ENCODE results near the gene METTL16.
A peak's percentile ranks its signal among the peaks of the same experiment; 100 is the strongest.

The METTL16 gene

DNA sequence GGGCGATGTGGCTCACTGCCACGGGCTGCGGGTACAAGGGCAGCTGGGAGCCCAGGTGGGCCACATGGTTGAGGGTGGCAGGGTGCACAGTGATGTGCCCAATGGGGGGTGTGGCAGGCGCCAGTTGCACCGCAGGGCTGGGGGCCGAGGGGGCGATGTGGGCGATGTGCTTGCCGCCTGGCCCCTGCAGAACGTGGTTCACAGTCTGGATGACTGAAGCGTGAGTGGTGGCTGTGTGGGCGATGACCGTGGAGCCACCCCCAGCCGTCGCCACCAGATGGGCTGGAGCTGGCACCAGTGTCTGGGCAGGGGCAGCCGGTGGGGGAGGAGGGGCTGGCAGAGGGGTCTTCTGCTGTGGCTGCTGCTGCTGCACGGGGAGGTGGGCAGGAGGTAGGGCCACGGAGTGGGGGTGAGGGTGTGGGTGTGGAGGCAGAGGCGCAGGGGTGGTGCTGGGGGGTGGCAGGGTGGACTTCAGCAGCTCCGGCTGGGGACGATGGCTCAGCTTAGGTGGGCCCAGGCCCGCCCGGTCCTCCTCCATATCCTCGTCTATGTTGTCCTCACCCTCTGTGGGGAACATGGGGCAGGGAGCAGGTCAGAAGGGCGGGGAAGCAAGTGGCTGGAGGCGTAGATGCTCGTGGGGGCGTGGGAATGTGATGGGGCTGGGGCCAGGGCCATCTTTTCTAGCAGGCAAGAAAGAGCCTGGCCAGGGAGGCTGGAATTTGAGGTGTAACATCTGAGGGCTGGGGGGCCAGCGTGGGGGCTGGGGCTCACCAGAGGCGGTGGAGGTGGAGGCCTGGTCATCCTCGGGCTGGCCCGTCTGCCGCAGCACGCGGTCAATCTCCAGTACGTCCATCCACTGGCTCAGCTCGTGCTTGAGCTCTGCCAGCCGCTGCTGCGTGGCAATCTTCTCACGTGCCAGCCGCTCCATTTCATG lies 124.3 kb downstream of the METTL16 start:
- DNase-seq (ENCODE audit: low spot score in 2 of 2): no peak
- no peak overlapping the region for H3K27ac Mint-ChIP-seq
- peaks cover 21% of the 10 kb centered on the region for H3K4me1 Mint-ChIP-seq
- H3K27me3 Mint-ChIP-seq: no peaks in the 10 kb centered on the region
- H3K4me3 Mint-ChIP-seq: no peak overlapping the region
- no peak for ATAC-seq (ENCODE audit: low read depth)
- peaks cover 13% of the 10 kb centered on the region for H3K36me3 Mint-ChIP-seq
- H3K9me3 Mint-ChIP-seq: no peaks in the 10 kb centered on the region

DNA sequence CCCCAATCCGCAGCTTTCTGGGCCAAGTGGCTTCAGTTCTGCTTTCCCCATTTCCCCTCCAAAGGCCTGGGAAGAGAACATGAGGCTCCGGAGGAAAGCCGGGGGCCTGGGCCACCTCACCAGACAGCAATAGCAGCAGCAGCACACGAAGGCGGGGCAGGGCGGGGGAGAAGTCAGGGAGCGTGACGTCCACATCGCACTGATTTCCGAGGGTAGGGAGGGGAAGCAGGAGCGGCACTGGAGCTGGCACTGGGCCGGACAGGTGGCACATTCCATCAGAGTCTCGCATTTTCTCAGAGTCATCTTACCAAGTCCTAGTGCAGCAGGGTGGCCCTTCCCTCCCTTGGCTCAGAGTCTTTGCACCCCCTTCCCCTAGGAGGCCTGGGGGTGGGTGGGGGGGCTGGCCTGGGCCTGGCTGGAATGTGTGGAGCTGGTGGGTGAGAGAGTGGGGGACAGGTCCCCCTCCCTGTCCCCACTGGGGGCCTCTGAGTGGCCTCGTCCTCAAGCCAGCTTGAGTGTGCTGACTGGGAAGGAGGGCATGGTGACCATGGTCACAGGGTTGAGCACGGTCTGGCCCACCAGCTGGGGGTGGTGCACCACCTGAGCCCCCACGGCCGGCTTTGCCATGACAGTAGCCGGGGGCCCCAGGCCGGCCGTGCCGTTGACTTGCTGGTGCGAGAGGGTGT lies 125.1 kb downstream of the METTL16 start:
- H3K4me3 Mint-ChIP-seq: no peak overlapping the region
- no peak for ATAC-seq (ENCODE audit: low read depth)
- no peaks in the 10 kb centered on the region for H3K9me3 Mint-ChIP-seq
- H3K27me3 Mint-ChIP-seq: no peaks in the 10 kb centered on the region
- peaks cover 13% of the 10 kb centered on the region for H3K36me3 Mint-ChIP-seq
- peaks cover 13% of the 10 kb centered on the region for H3K4me1 Mint-ChIP-seq
- DNase-seq (ENCODE audit: low spot score in 2 of 2): no peak
- no peak overlapping the region for H3K27ac Mint-ChIP-seq

DNA sequence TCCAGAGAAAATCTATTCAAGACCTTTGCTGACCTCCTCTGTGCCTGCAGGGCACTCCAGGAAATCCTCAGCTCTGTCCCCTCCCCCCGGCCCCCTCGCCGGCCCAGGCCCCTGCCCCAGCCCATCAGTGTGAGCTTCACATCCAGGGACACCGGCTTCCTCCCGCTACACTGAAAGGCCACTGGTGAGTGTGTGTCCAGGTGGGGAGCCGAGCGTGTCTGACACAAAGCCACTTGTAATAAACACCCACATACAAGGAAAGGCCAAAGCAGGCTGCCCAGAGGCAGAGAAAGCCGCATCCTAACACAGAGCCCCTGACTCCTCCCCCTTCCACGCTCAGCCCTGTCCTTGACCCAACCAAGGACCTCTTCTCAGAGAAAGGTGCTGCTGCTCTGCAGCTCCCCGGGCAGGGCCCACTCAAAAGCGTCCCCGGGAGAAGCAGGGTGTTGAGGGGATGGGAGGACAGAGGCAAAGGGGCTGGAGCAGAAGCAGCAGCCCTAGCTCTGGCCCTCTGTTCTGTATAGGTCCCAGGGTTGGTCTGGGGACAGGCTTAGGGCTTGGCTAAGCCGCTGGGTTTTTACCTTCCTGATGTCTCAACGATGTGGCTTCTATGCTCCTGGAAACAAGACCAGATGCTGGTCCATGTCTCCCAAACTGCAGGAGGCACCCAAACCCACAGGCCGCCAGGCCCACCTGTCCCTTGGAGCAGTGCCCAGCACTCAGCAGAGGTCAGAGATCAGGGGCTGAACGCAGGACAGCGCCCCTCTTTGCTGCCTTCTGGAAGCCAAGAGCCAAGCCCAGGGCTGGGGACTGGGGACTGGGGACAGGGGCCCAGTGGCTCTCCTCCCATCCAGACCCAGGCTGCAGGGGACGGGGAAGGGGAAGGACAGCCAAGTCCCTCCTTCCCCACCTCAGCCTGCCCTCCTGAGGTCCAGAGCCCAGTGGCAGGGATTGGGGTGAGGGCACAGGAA lies 126.2 kb downstream of the METTL16 start:
- Mint-ChIP-seq H3K36me3 (peaks cover 14% of the 10 kb centered on the region), H3K4me3 (no peak overlapping the region), H3K27me3 (no peaks in the 10 kb centered on the region), H3K27ac (no peak overlapping the region), H3K9me3 (no peaks in the 10 kb centered on the region), H3K4me1 (peaks cover 8% of the 10 kb centered on the region)
- DNase-seq (ENCODE audit: low spot score in 2 of 2) (no peak), ATAC-seq (ENCODE audit: low read depth) (no peak)

DNA sequence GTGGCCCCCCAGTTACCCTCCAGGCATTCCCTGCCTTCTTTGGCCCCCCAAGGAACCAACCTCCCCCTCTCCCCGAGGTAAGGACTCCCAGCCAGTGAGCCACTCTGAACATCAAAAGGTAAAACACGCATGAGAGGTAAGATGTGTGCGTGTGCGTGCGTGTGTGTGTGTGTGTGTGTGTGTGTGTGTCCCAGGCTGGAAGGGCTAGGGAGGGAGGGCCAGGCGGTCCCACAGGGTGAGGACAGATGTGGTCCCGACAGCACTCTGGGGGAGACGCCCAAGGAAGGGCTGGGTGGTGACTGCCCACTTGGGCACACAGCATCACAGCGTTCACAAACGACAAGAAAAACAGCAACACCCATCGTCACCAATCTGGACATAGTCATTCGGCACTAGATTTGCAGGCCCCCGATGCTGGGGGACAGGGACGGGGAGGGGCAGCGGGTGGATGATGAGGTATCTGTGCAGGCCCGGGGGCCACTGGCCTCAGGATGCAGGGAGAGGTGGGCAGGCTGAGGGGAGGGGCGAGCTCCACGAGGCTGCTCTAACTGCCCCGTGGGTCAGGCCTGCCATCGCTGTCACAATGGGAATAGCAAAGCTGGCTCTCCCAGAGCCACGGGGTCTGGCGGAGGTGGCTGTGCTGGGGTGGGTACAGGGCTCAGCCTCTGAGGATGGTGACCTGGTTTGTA lies 127.1 kb downstream of the METTL16 start:
- Mint-ChIP-seq H3K4me1 (peaks cover 6% of the 10 kb centered on the region), H3K36me3 (peaks cover 14% of the 10 kb centered on the region), H3K27me3 (no peaks in the 10 kb centered on the region), H3K4me3 (no peak overlapping the region), H3K9me3 (no peaks in the 10 kb centered on the region), H3K27ac (peak overlapping the region; percentile 77)
- no peak for DNase-seq (ENCODE audit: low spot score in 2 of 2)
- no peak for ATAC-seq (ENCODE audit: low read depth)

DNA sequence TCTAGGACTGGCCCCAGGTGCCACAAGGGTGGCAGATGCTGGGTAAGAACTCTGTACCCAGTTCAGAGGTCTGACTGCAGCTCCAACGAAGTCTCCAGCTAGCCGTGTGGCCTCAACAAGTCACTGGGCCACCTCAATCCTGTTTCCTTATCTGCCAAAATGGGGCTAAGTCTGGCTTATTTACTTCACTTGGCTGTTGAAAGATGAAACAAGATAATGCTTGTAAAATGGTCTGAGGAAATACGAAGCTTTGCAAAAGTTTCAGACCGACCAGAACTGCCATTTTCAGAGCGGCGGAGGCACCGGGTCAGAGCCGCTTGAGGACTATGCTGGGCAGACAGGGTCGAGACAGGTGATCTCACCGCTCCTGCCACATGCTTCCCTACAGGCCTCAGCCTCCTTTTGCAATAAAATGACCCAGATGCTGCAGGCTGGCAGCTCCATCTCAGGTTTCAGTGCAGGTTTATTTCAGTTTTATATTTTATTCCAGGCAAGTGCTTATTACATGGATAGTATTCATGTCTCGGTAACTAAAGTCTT lies 128.0 kb downstream of the METTL16 start:
- DNase-seq (ENCODE audit: low spot score in 2 of 2): no peak
- Mint-ChIP-seq H3K4me3 (no peak overlapping the region), H3K4me1 (peaks cover 5% of the 10 kb centered on the region), H3K27ac (peak overlapping the region; percentile 77), H3K36me3 (peaks cover 11% of the 10 kb centered on the region), H3K27me3 (no peaks in the 10 kb centered on the region), H3K9me3 (no peaks in the 10 kb centered on the region)
- ATAC-seq (ENCODE audit: low read depth): no peak

DNA sequence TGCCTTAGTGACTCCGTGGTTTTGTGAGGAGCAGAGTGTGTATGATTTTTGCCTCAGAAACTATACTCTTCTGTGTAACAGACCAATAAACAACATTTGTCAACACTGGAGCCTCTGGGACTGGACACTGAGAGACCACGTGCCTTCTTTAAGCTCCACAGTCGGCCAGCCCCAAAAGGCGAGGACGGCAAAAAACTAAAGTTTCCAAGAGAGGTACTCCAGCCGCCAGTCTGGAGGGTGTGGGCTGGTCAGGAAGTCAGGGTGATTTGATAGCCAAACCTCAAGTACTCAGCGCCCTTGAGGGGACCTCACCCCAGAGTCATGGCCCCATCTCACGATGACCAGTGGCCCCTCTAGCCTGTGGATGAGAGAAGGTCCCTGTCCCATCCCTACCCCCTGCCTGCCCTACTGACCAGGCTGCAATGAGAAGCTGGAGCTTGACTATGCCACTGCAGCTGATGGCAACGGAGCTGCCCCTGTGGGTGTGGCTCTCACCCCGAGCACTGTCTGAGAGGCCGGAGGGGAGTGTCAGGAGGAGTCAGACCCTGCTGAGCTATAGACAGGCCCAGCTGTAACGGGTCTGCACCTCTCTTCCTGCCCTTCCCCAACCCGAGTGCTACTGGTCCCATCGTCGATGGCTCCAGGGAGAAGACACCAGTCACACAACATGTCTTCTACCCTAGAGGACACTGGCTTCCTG lies 130.6 kb downstream of the METTL16 start:
- Mint-ChIP-seq H3K27me3 (no peaks in the 10 kb centered on the region), H3K4me3 (no peak overlapping the region), H3K36me3 (peaks cover 7% of the 10 kb centered on the region), H3K9me3 (no peaks in the 10 kb centered on the region), H3K27ac (no peak overlapping the region), H3K4me1 (no peaks in the 10 kb centered on the region)
- no peak for DNase-seq (ENCODE audit: low spot score in 2 of 2)
- no peak for ATAC-seq (ENCODE audit: low read depth)

- DNase-seq (ENCODE audit: low spot score in 2 of 2): no peak
- Mint-ChIP-seq H3K4me1 (no peaks in the 10 kb centered on the region), H3K36me3 (peaks cover 7% of the 10 kb centered on the region), H3K27me3 (no peaks in the 10 kb centered on the region), H3K27ac (no peak overlapping the region), H3K4me3 (no peak overlapping the region), H3K9me3 (no peaks in the 10 kb centered on the region)
- ATAC-seq (ENCODE audit: low read depth): no peak
These were observed 131.3 kb downstream of the METTL16 start for GRCh38 chr17:2380226-2380922.

DNA sequence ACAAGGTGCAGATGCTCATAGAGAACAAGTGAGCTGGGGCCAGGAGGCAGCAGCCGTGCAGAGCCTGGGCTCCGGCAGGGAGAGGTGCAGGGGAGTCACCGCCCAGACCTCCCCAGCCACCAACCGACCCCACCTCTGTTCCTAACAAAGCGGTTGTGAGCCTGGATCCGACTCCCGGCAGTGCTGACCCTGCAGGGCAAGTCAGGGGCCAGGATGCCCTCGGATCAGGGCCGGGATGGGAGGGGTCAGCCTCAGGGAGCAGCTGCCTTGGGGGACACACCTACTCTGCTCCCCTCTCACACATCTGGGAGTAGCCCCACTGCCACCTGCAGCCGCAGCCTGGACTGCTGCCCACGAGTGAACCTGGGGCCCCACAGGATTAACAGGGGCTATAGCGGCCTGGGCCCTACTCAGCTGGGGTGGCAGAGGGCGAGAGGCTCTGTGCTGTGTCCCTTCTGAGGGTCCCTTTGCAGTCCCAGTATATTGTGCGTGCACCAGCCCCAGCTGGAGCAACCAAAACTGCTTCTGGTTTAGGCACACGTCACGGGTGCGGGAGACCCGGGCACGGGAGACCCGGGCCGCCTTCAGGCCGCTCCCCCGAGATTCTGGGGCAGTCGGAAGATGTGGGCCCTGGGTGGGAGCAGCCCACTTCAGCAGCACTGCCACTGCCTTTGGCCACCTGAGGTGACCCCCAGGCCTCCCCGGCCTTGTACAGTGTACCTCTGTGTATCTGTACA lies 132.0 kb downstream of the METTL16 start:
- H3K27ac Mint-ChIP-seq: no peak overlapping the region

GRCh38 chr17:2378905-2379304 lies 132.8 kb downstream of the METTL16 start:
- Mint-ChIP-seq H3K27ac (no peak overlapping the region), H3K27me3 (no peaks in the 10 kb centered on the region)
- ATAC-seq (ENCODE audit: low read depth): no peak

More for the DNA sequence above, 132.0 kb downstream of the METTL16 start:
- H3K4me1 Mint-ChIP-seq: no peaks in the 10 kb centered on the region
- DNase-seq (ENCODE audit: low spot score in 2 of 2) (no peak), ATAC-seq (ENCODE audit: low read depth) (no peak)
- H3K36me3 Mint-ChIP-seq: peaks cover 9% of the 10 kb centered on the region
- no peaks in the 10 kb centered on the region for H3K27me3 Mint-ChIP-seq
- no peak overlapping the region for H3K4me3 Mint-ChIP-seq
- no peaks in the 10 kb centered on the region for H3K9me3 Mint-ChIP-seq

DNA sequence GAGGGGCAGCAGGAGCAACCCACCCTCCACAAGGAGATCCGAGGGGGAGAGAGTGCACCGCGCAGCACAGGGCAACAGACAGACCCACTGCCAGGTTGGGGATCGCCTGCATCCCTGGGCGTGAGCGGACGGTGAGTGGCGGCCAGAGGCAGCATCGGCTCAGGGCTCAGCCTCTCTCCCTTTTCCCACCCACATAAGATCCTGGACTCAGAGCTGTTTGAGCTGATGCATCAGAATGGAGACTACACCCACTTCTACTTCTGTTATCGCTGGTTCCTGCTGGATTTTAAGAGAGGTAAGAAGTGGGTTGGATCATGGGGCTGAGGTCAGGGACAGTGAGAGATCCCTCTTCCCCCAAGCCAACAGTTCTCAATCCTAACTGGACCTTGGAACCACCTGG lies 134.0 kb downstream of the METTL16 start:
- DNase-seq (ENCODE audit: low spot score in 2 of 2): no peak
- peaks cover 8% of the 10 kb centered on the region for H3K36me3 Mint-ChIP-seq
- no peak for ATAC-seq (ENCODE audit: low read depth)
- H3K4me3 Mint-ChIP-seq: no peak overlapping the region
- no peaks in the 10 kb centered on the region for H3K9me3 Mint-ChIP-seq
- no peaks in the 10 kb centered on the region for H3K4me1 Mint-ChIP-seq
- no peaks in the 10 kb centered on the region for H3K27me3 Mint-ChIP-seq
- no peak overlapping the region for H3K27ac Mint-ChIP-seq

More at GRCh38 chr17:2378905-2379304, 132.8 kb downstream of the METTL16 start:
- Mint-ChIP-seq H3K4me1 (no peaks in the 10 kb centered on the region), H3K4me3 (no peak overlapping the region), H3K9me3 (no peaks in the 10 kb centered on the region), H3K36me3 (peaks cover 8% of the 10 kb centered on the region)
- no peak for DNase-seq (ENCODE audit: low spot score in 2 of 2)

GRCh38 chr17:2376107-2376506 lies 135.6 kb downstream of the METTL16 start:
- Mint-ChIP-seq H3K27ac (no peak overlapping the region), H3K36me3 (peaks cover 11% of the 10 kb centered on the region), H3K9me3 (no peaks in the 10 kb centered on the region), H3K4me1 (no peaks in the 10 kb centered on the region), H3K4me3 (no peak overlapping the region), H3K27me3 (no peaks in the 10 kb centered on the region)
- ATAC-seq (ENCODE audit: low read depth) (no peak), DNase-seq (ENCODE audit: low spot score in 2 of 2) (no peak)

DNA sequence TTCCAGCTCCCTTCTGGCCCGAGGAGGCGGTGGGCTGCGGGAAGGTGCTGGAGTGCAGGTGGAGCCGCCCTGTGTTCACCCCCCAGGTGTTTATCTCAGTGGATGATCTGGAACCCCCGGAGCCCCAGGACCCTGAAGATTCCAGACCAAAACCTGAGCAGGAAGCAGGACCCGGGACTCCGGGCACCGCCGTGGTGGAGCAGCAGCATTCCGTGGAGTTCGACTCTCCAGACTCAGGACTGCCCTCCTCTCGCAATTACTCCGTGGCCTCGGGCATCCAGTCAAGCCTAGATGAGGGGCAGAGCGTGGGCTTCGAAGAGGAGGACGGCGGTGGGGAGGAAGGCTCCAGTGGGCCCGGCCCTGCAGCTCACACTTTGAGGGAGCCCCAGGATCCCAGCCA lies 136.3 kb downstream of the METTL16 start:
- ATAC-seq (ENCODE audit: low read depth) (no peak), DNase-seq (ENCODE audit: low spot score in 2 of 2) (no peak)
- no peak overlapping the region for H3K4me3 Mint-ChIP-seq
- H3K4me1 Mint-ChIP-seq: no peaks in the 10 kb centered on the region
- H3K27me3 Mint-ChIP-seq: no peaks in the 10 kb centered on the region
- H3K36me3 Mint-ChIP-seq: peaks cover 9% of the 10 kb centered on the region
- H3K9me3 Mint-ChIP-seq: no peaks in the 10 kb centered on the region
- H3K27ac Mint-ChIP-seq: no peak overlapping the region

All from memory B cell (primary cell).